MCF 10A (cell line): Measurements from ENCODE around the gene PLIN5. TPM values are rescaled to one million over a fixed set of nuclear protein-coding genes. Genes with fewer than 3 reads are reported as not detected.

Source experiments
- BruUV-seq: library from RNA; stranded (reverse); fragments of 400-500 nt; replicated peaks from 2 replicates; lab custom pipeline; 2021; lab: Mats Ljungman, UMichigan
- CTCF ChIA-PET: fragments of 300-600 bp; sonication (Branson Sonifier 250); formaldehyde crosslinking; extraction: SDS; loops from one replicate; lab custom pipeline; 2021; ENCODE audit warnings: antibody characterized with exemption, inconsistent platforms; lab: Yijun Ruan, JAX
- POLR2A ChIA-PET: fragments of 300-600, 350-650 bp; sonication (Branson Sonifier 250); formaldehyde crosslinking; extraction: SDS; loops from one replicate; lab custom pipeline; 2020; ENCODE audit warnings: antibody characterized with exemption, inconsistent platforms; lab: Yijun Ruan, JAX
- DNase-seq: peaks from one replicate; pipeline ENCODE4 v3.0.0-alpha.2; 2018; ENCODE audit not compliant: unreplicated experiment
- H3K27ac Mint-ChIP-seq: one replicate; pipeline ENCODE4 v1.8.0; 2022; ENCODE audit warnings: mild to moderate bottlenecking, low read depth, mixed read lengths; ENCODE audit not compliant: unreplicated experiment
- H3K27me3 Mint-ChIP-seq: one replicate; pipeline ENCODE4 v1.8.0; 2022; ENCODE audit warnings: mixed read lengths; ENCODE audit not compliant: insufficient read depth, unreplicated experiment
- H3K36me3 Mint-ChIP-seq: one replicate; pipeline ENCODE4 v1.8.0; 2022; ENCODE audit warnings: mild to moderate bottlenecking, moderate library complexity, mixed read lengths; ENCODE audit not compliant: insufficient read depth, unreplicated experiment
- H3K4me1 Mint-ChIP-seq: one replicate; pipeline ENCODE4 v1.8.0; 2022; ENCODE audit warnings: mixed read lengths; ENCODE audit not compliant: insufficient read depth, unreplicated experiment
- H3K4me3 Mint-ChIP-seq: one replicate; pipeline ENCODE4 v1.8.0; 2022; ENCODE audit warnings: mild to moderate bottlenecking, moderate library complexity, mixed read lengths; ENCODE audit not compliant: unreplicated experiment
- H3K9me3 Mint-ChIP-seq: one replicate; pipeline ENCODE4 v1.8.0; 2022; ENCODE audit warnings: mixed read lengths; ENCODE audit not compliant: unreplicated experiment
- intact Hi-C: fragments of 100-400 bp; cut with micrococcal nuclease; formaldehyde crosslinking; loops from 2 replicates; pipeline ENCODE4 v1.14.1; 2022
- total RNA-seq: library from RNA; stranded (reverse); gene quantifications from 2 replicates; pipeline ENCODE4 v1.2.3, GENCODE V29; 2022
- TF ChIP-seq, protein P1 (sequence below): fragments of 200-600 bp; IDR thresholded peaks from one replicate; pipeline ENCODE4 v1.8.0; 2022; ENCODE audit warnings: antibody characterized with exemption, mild to moderate bottlenecking; ENCODE audit not compliant: unreplicated experiment

PLIN5 gene
- total RNA-seq, 1 experiment from 2014 or later = not detected

DNA sequence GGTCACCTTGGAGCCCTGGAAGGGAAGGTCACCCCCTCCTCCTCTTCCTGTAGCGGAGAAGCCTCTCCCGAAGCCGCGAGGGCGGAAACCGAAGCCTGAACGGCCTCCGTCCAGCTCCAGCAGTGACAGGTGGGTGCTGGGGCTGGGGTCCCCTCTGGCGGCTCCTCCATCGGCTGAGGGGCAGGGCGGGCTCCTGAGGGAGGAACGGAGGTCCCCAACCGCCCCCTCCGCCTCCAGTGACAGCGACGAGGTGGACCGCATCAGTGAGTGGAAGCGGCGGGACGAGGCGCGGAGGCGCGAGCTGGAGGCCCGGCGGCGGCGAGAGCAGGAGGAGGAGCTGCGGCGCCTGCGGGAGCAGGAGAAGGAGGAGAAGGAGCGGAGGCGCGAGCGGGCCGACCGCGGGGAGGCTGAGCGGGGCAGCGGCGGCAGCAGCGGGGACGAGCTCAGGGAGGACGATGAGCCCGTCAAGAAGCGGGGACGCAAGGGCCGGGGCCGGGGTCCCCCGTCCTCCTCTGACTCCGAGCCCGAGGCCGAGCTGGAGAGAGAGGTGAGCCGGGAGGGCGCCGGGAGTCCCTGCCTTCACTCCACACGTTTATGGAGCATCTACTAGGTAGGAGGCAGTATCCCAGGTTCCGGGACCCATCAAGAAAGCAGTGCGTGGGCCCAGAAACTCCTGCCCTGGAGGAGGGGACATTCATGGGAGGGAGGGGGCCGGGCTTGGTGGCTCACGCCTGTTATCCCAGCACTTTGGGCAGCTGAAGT, 40.9 kb downstream of the PLIN5 start:
- no peak for DNase-seq
- ChIA-PET POLR2A (interaction anchor here (0.8 kb wide), 1 partner anchor 31 kb away, joined by 3 read pairs; no protein-coding TSS in a partner anchor), CTCF (interaction anchor here (0.8 kb wide), 1 partner anchor 67 kb away, joined by 3 read pairs; no protein-coding TSS in a partner anchor)
- Mint-ChIP-seq H3K27ac (no peak overlapping the region), H3K4me3 (no peak overlapping the region), H3K36me3 (peaks cover 33% of the 10 kb centered on the region), H3K9me3 (no peaks in the 10 kb centered on the region), H3K4me1 (no peaks in the 10 kb centered on the region), H3K27me3 (no peaks in the 10 kb centered on the region)
- intact Hi-C loops = no loop called here
- TSS peak; percentile 27 for BruUV-seq
- TF ChIP-seq, protein P1, sequence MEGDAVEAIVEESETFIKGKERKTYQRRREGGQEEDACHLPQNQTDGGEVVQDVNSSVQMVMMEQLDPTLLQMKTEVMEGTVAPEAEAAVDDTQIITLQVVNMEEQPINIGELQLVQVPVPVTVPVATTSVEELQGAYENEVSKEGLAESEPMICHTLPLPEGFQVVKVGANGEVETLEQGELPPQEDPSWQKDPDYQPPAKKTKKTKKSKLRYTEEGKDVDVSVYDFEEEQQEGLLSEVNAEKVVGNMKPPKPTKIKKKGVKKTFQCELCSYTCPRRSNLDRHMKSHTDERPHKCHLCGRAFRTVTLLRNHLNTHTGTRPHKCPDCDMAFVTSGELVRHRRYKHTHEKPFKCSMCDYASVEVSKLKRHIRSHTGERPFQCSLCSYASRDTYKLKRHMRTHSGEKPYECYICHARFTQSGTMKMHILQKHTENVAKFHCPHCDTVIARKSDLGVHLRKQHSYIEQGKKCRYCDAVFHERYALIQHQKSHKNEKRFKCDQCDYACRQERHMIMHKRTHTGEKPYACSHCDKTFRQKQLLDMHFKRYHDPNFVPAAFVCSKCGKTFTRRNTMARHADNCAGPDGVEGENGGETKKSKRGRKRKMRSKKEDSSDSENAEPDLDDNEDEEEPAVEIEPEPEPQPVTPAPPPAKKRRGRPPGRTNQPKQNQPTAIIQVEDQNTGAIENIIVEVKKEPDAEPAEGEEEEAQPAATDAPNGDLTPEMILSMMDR = no peak

DNA sequence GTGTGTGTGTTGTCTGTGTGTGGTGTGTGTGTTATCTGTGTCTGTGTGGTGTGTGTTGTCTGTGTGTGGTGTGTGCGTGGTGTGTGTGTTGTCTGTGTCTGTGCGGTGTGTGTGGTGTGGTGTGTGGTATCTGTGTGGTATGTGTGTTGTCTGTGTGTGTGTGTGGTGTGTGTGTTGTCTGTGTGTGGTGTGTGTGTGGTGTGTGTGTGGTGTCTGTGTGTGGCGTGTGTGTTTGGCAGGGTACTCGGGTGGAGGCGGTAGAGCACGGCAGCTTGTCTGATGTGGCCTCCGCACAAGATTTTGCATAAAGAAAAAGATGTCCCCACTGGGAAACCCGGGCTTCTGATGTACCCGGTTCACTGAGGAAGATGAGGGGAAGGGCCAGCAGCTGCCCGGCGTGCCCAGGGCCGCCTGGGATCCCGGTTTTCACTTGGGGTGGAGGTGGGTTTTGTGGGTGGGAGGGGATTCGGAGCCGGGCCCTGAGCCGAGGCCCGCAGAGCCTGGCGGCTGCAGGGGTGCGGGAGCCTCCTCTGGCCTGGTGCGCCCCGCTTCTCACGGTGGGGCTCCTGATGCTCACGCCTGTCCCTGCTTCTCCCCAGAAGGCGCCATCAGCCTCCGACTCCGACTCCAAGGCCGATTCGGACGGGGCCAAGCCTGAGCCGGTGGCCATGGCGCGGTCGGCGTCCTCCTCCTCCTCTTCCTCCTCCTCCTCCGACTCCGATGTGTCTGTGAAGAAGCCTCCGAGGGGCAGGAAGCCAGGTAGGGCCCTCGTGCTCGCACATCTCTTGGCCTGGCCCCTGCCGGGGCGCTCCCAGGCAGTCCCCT, 41.7 kb downstream of the PLIN5 start:
- POLR2A ChIA-PET = no interaction called here
- H3K36me3 Mint-ChIP-seq = peaks cover 36% of the 10 kb centered on the region
- H3K4me1 Mint-ChIP-seq = no peaks in the 10 kb centered on the region
- BruUV-seq = no TSS peak
- H3K4me3 Mint-ChIP-seq = no peak overlapping the region
- TF ChIP-seq, protein P1 = no peak
- no peak for DNase-seq
- intact Hi-C loops = no loop called here
- no peak overlapping the region for H3K27ac Mint-ChIP-seq
- H3K27me3 Mint-ChIP-seq = no peaks in the 10 kb centered on the region
- CTCF ChIA-PET = interaction anchor here (0.8 kb wide), 1 partner anchor 68 kb away, joined by 3 read pairs; no protein-coding TSS in a partner anchor
- H3K9me3 Mint-ChIP-seq = no peaks in the 10 kb centered on the region

DNA sequence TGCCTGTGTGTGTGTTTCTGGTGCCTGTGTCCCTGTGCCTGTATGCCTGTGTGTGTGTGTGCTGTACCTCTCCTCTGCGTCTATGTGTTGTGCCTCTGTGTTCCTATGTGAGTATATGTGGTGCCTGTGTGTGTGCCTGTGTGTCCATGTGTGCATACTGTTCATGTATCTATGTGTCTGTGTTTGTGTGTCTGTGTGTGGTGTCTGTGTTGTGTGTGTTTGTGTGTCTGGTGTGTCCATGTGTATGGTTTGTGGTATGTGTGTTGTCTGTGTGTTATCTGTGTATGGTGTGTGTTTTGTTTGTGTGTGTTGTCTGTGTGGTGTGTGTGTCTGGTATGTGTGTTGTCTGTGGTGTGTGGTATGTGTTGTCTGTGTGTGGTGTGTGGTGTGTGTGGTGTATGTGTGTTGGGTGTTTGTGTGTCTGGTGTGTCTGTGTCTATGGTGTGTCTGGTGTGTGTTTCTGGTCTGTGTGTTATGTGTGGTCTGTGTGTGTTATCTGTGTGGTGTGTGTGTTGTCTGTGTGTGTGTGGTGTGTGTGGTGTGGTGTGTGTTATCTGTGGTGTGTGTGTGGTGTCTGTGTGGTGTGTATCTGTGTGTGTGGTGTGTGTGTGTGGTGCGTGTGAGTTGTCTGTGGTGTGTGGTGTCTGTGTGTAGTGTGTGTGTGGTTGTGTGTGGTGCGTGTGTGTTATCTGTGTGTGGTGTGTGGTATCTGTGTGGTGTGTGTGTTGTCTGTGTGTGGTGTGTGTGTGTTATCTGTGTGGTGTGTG, 42.5 kb downstream of the PLIN5 start:
- ChIA-PET POLR2A (no interaction called here), CTCF (no interaction called here)
- H3K36me3 Mint-ChIP-seq = peaks cover 34% of the 10 kb centered on the region
- DNase-seq = no peak
- no peaks in the 10 kb centered on the region for H3K4me1 Mint-ChIP-seq
- H3K27me3 Mint-ChIP-seq = no peaks in the 10 kb centered on the region
- TF ChIP-seq, protein P1 = no peak
- intact Hi-C loops = no loop called here
- no peak overlapping the region for H3K4me3 Mint-ChIP-seq
- H3K27ac Mint-ChIP-seq = no peak overlapping the region
- H3K9me3 Mint-ChIP-seq = no peaks in the 10 kb centered on the region
- BruUV-seq = no TSS peak
